ENCODE measurements around the gene KLHDC9. TPM values are rescaled to one million over a fixed set of nuclear protein-coding genes. Genes with fewer than 3 reads are reported as not detected.
"Not testable (repeated sequence)": the region's sequence is repeated elsewhere in the genome, so short reads cannot be mapped to it uniquely, and the experiment has no call there.

KLHDC9 gene
- polyA plus RNA-seq, 4 donors, result 15.9 to 19.9 (median 18.3) TPM

DNA sequence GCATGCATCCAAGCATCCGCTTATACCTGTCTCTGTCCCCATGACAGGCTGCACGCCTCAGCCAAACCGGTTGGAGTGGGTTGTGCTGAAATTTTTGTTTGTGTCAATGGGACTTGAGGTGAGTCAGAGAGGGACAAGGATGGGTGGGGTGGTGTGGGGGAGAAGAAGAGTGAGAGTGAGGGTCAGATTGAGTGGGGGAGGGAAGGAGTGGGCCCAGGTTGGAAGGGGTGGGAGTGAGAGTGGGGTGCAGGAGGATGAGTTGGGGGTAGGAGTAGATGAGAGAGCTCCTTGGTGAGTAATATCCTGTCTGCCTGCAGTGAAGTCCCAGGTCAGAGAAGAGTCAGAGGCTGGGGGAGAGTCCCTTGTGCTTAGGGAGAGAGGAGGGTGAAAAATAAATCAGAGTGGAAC lies 5.5 kb upstream of the KLHDC9 start:
- DNase-seq (ENCODE audit: low read depth in 4 of 4, low spot score in 3 of 4), result no peak

DNA sequence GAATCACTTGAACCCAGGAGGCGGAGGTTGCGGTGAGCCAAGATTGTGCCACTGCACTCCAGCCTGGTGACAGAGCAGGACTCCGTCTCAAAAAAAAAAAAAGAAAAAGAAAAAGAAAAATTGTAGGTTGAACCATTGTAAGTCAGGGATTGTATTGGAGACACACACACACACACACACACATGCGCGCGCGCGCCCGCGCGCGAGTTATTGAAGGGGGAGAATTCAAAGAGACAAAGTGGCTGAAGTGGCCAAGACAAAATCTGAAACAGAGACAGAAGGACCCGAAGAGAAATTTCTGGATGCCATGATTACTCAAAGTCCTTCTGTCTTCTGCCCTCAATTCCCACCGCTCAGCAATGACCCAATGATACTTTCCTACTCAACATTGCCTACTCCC lies 3.7 kb upstream of the KLHDC9 start:
- DNase-seq (ENCODE audit: low read depth in 4 of 4, low spot score in 3 of 4), result no peak

DNA sequence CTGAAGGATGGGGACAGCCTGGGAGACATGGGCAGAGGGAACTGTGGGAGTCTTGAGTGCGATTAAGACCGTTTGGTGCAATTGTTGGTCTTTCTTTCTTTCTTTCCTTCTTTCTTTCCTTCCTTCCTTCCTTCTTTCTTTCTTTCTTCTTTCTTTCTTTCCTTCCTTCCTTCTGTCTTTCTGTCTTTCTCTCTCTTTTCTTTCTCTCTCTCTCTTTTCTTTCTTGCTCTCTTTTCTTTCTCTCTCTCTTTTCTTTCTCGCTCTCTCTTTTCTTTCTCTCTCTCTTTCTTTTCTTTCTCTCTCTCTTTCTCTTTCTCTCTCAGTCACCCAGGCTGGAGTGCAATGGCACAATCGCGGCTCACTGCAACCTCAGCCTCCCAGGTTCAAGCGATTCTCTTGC lies 2.9 kb upstream of the KLHDC9 start:
- DNase-seq (ENCODE audit: low read depth in 4 of 4, low spot score in 3 of 4), result no peak

DNA sequence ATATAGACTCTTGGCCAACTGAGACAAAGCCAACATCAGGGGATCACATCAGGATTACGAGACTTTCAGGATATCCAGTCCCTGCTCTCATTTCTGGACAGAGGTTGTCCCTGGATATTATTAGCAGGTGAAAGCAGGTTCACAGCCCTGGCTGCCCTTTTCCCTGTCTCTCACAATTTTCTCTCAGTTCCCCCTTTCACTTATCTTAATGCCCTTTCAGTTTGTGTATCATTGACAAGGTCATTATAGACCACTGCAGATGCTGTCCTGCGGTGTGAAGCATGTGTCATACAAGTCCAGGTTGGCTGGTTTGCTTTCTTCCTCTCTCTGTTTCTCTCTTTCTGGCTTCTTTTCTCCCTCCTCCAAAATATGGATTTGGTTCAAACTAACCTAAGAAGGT lies 2.1 kb upstream of the KLHDC9 start:
- no peak for DNase-seq (ENCODE audit: low read depth in 4 of 4, low spot score in 3 of 4)

DNA sequence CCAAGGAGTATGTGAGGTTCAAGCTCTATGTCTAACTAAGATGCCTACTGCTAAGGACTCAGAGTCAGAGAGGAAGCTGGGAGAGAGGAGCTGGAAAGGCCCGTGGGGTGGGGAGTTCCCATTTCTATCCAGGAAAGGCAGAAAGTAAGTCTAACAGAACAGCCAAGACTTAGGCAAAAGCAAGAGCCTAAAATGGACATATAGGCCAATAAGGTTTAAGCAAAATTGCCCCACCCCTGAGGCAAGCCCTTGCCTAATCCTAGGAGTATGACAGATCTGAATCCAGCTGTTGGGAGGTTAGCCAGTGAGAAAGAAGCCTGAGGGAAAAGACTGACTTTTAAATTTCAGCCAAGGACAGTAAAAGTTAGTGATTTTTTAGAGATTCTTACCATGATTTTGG lies 1.6 kb upstream of the KLHDC9 start:
- no peak for DNase-seq (ENCODE audit: low read depth in 4 of 4, low spot score in 3 of 4)

DNA sequence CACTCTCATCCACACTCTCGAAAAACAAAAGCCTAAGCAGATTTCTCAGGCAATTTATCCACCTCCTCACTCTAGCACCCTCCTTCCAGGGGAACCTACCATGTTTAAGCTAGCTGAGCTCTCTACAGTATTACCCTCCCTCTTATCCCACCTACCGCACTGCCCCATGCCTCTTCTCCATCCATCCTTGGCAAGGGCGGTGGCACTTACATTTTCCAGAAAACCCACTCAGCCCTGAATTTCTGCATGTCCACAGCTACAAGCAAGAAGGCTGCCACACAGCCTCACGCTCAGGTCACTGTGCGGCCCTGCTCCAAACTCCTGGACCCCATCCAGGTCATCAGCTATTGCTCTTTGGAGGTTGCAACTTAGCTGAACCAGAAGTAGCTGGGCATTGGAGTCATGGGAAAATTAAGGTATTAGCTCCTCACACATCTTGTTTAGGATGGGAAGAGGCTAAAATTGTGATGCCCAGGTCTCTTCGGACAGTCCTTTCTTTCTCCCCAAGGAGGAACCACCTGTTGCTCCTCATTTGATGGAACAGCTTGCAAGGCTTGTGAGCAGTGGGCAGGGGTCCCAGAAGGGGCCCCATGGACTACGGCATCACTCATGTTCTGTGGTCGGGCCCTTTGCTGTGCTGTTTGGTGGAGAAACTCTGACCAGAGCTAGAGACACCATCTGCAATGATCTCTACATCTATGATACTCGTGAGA lies 1.1 kb downstream of the KLHDC9 start:
- no peak for DNase-seq (ENCODE audit: low read depth in 4 of 4, low spot score in 3 of 4)

DNA sequence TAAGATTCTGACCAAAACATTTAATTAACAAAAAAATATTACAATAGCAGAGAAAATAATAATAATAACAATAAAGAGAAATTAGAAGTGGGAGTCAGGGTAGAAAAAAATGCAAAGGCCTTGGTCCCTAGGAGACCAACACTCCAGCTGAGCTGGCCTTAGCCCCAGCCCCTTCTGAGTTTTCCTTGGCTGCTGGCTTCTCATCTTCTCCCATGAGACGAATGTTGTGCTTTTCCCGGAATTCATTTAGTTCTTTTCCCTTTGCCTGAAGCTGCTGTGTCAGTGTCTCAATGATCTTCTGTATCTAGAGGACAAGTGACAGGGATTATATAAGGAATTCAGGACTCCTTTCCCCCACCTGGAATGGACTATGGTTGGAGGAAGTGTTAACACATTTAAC lies 2.4 kb downstream of the KLHDC9 start:
- no peak for DNase-seq (ENCODE audit: low read depth in 4 of 4, low spot score in 3 of 4)

DNA sequence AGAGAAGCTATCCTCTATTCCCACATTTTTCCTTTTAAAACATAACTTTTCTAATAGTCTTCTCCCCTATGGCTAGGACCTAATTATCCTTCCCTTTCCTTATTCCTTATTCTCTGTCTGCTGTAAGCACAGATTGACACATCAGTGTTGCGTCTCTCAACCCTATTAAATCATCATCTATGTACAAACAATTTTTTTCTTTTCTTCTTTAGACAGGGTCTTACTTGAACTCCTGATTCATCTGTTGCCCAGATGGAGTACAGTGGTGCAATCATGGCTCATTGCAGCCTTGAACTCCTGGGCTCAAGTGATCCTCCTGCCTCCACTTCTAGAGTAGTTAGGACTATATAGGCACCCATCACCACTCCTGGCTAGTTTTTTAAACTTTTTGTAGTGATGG lies 8.3 kb downstream of the KLHDC9 start:
- DNase-seq (ENCODE audit: low read depth in 4 of 4, low spot score in 3 of 4), result no peak

DNA sequence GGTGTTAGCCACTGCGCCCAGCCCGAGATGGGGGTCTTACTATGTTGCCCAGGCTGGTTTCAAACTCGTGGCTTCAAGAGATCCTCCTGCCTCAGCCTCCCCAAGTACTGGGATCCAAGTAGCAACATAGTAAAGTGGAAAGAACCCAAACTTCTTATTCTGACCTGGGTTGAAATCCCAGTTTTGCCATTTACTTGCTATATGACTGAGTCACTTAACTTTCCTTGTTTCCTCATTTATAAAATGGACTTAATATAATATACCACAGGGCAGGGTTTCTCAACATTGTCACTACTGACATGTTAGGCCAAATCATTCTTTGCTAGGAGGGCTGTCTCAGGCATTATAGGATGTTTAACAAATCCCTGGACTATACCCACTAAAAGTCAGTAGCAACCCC lies 13.0 kb downstream of the KLHDC9 start:
- DNase-seq (ENCODE audit: low read depth in 4 of 4, low spot score in 3 of 4), result no peak

DNA sequence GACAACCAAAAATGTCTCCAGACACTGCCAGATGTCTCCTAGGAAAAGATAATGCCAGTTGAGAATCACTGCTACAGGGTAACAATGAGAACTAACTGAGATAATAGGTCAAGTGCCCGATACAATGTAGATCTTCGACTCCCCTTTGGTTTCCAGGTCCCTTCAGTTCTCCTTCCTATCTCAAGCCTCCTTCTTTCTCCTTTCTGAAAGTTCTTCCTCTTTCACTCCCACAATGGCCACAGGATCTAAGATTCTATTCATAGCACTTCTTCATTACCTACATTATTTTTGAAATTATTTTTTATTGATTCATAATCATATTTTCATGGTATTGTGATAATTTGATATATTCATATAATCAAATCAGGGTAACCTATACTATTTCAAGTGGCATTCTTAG lies 13.4 kb downstream of the KLHDC9 start:
- DNase-seq (ENCODE audit: low read depth in 4 of 4, low spot score in 3 of 4), result no peak

DNA sequence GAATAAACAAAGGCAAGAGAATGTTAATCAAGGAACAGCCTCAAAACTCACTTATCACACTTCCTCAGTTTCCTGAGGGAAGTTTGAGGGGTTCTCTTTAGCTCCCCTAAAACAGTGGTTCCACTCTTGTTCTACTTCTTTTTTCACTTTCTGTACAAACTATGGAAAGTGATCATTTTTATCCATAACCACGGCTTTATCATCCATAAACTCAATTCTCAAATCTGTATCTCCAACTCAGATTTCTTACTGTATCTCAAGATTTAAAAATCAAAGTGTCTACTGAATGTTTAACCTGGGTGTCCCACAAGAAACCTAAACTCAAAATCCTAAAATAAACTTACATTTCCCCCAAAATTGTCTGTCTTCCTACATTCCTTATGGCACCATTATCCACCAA lies 15.8 kb downstream of the KLHDC9 start:
- no peak for DNase-seq (ENCODE audit: low read depth in 4 of 4, low spot score in 3 of 4)

DNA sequence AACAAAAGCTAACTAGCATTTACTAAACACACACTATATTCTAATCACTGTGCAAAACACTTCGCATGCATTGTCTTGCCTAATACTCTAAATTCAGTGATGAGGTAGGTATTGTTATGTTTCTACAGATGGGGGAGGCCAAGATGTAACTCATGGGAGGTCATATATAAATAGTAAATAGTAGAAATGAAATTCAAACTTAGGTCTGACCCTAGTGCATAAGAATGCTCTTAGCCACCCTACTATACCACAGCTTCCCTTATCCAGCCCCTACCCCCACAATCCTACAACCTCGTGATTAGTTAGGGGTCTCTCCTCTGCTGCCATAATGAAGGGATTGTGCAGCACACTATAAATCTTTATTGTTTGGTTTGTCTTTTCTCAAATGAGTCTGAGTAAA lies 16.4 kb downstream of the KLHDC9 start:
- DNase-seq (ENCODE audit: low read depth in 4 of 4, low spot score in 3 of 4), result no peak

DNA sequence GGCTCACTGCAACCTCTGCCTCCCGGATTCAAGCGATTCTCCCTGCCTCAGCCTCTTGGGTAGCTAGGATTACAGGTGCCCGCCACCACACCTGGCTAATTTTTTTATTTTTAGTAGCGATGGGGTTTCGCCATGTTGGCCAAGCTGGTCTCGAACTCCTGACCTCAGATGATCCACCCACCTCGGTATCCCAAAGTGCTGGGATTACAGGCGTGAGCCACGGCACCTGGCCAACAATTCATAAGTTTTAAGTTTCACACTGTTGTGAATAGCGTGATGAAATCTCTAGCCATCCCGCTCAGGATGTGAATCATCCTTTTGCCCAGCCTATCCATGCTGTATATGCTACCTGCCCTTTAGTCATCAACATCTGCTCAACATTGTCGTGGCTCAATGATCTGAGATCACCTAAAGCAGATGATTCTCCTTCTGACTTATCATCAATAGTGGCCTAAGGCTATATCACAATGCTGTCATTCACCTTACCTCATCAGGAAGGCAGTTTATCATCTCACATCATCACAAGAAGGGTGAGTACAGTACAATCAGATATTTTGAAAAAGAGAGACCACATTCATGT lies 17.1 kb downstream of the KLHDC9 start:
- no peak for DNase-seq (ENCODE audit: low read depth in 4 of 4, low spot score in 3 of 4)

DNA sequence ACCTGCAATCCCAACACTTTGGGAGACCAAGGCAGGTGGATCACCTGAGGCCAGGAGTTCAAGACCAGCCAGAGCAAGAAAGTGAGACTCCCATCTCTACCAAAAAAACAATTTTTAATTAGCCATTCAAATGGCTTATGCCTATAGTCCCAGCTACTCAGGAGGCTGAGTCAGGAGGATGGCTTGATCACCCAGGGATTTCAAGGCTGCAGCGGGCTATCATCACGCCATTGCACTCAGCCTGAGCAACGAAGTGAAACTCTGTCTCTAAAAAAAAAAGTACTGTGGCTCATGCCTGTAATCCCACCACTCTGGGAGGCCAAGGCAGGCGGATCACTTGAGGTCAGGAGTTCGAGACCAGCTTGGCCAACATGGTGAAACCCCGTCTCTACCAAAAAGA lies 17.8 kb downstream of the KLHDC9 start:
- not testable (repeated sequence) for DNase-seq (ENCODE audit: low read depth in 4 of 4, low spot score in 3 of 4)

DNA sequence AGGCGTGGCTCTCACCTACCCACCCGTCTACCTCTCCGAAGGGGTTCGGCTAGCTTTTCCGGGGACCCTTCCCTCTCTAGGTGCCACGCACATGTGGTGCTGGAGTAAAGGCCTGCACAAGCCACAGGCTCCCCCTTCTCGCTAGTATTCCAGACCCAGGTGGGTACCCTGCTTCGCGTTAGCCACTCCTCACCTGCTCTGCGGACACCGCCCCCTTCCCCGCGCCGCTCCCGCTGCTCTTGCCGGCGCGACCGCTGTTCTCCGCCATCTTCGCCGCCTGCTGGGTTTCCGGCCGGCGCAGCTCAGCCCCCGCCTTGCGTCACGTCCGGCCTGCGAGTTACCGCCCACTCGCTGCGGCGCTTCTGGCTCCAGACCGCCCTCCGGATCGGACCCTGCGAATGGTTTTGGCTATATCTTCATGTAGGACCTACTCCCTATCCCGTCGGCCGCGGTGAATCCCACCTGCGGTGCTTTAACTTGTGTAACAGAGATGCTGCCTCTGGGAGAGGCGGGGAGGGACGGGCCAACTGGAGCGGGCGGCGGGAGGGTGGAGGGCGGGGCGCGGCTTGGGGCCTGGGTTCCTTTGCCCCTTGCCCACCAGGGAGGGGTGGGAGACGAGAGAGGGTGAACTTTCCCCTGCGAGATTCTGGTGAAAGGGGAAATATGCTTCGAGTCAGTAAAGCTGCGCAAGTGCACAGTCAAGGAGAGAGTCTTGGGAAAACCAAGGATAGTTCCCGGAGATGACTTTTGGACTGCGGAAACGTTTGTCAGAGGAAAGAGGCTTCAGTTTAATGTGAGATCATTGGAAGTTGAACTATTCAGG lies 19.8 kb downstream of the KLHDC9 start, which contains the start of the genes NIT1 and PFDN2:
TSS of gene NIT1 (plus strand) at position 347 of the 823 bp plus-strand sequence. CDS start at position 419, 72 bp downstream.
TSS of gene PFDN2 (minus strand) at position 279 of the 823 bp plus-strand sequence. CDS start at position 268, 11 bp downstream.
- DNase-seq (ENCODE audit: low read depth in 4 of 4, low spot score in 3 of 4), result peak in 2 of 4 donors; percentile 73 to 89

DNA sequence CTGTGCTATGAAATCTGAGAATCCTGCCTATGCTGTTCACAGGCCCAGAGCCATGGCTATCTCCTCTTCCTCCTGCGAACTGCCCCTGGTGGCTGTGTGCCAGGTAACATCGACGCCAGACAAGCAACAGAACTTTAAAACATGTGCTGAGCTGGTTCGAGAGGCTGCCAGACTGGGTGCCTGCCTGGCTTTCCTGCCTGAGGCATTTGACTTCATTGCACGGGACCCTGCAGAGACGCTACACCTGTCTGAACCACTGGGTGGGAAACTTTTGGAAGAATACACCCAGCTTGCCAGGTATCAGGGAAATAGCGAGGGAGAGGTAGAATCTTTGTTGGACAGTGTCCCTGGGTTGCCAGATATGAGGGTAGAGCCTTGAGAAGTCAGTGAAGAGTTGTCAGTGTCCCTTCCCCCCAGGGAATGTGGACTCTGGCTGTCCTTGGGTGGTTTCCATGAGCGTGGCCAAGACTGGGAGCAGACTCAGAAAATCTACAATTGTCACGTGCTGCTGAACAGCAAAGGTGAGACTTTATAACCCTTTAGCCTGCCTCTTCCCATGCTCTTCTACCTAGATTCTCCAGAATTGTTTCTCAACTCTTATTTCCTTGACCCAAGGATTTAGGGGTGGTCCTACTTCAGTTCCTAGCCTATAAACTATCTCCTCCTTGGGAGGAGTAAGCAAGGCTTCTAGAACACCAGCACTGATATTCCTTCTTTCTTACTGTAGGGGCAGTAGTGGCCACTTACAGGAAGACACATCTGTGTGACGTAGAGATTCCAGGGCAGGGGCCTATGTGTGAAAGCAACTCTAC lies 21.1 kb downstream of the KLHDC9 start:
- no peak for DNase-seq (ENCODE audit: low read depth in 4 of 4, low spot score in 3 of 4)

DNA sequence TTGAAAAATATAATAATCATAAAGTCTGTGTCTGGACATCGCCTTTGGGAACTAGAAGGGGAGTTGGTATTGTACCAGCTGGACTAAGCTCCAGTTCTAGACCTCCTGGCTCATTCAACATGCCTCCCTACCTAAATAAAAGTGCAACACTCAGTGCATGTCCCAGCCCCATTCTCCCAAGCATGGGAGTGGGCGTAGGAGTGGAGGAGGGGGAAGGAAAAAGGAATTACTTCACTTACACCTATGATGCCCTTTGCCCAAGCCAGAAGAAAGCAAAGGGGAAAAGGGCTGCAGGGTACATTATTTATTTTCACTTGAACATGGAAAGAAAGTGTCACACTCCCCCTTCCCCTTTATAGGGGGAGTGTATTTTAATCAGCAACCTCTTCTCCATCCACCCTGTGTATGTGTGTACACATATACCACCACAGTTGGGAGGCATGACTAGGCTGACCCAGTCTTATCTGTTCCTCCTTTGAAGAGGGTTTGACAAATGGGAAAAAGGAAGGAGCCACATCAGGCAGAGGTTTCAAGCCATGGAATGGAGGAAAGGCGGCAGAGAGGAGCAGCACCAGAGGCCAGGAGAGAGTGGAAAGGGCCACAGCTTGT lies 23.0 kb downstream of the KLHDC9 start:
- no peak for DNase-seq (ENCODE audit: low read depth in 4 of 4, low spot score in 3 of 4)

DNA sequence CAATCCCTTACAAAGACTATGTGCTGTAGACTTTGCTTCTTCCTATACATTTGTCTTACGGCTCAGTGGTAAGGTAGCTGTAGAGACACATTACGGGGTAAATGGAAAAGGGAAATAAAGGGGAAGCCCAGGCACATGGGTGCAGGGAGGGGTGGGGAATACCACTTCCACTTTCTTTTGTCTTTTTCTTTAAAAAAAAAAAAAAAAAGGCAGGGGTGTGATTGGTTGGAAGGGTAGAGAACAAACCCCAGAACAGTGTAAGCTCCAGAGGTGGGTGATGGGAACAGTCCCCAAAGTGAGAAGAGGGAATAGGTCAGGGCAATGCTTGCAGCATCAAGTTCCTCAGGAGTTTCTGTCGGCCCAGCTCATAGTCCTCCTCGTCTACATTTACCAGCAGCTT lies 23.7 kb downstream of the KLHDC9 start:
- no peak for DNase-seq (ENCODE audit: low read depth in 4 of 4, low spot score in 3 of 4)

DNA sequence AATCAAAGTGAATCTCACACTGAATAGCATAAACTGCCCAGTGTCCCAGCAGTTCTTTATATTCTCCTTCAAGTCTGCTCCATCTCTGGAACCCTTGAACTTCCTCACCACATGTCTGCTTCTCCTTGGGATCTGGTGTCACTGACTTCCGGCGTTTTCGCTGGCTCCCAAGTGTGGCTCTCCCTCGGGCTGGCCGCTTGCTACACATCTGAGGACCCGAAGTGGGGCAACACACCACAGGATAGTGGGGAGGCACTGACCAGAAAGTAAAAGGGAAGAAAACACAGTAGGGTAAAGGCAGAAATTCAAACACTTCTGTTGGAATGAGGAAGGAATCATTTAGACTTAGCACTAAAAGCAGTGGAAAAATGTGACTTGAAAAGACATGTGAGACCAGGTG lies 24.8 kb downstream of the KLHDC9 start:
- no peak for DNase-seq (ENCODE audit: low read depth in 4 of 4, low spot score in 3 of 4)

DNA sequence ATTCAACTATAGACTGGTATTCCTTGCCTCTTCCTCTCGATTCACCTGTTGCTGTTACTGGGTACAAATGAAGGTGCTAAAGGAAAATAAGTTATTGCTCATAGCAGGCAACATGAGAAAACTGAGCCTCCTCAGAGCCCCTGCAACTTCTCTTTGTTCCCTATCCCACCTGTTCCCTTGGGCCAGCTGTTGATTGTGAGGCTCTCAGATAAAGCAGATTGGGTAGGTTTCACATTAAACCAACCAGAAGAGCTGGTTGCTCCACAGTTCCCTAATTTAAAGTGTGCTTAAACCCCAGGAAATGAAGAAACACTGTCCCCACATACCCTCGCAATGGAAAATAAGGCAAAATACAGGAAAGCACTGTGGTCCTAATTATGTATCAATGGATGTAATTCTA lies 29.5 kb downstream of the KLHDC9 start:
- DNase-seq (ENCODE audit: low read depth in 4 of 4, low spot score in 3 of 4), result no peak

Data from right renal pelvis (tissue), 4 donors.